ENCODE measurements around the gene DNASE1L2.

GRCh38 chr16:2235695-2236336 lies 428 bp upstream of the DNASE1L2 start:
- no peak for TF ChIP-seq ELK4 (IDR thresholded peaks at IDR 0.05; ENCODE audit: borderline replicate concordance, low read depth, low read length)
- TF ChIP-seq YY2 (tag by site-specific recombination; IDR thresholded peaks at IDR 0.05), result no peak
- TF ChIP-seq ZNF140 (tag by site-specific recombination; IDR thresholded peaks at IDR 0.05), result no peak
- no peak for TF ChIP-seq PRDM10 (tag by site-specific recombination; IDR thresholded peaks at IDR 0.05)
- TF ChIP-seq ZNF266 (tag by site-specific recombination; IDR thresholded peaks at IDR 0.05; ENCODE audit: low read depth), result no peak
- TF ChIP-seq ZNF23 (tag by site-specific recombination; IDR thresholded peaks at IDR 0.05; ENCODE audit: borderline replicate concordance), result no peak
- TF ChIP-seq CTCF (tag by site-specific recombination; IDR thresholded peaks at IDR 0.05), result no peak
- TF ChIP-seq ZNF302 (tag by site-specific recombination; IDR thresholded peaks at IDR 0.05; ENCODE audit: low read depth), result no peak
- no peak for TF ChIP-seq ZNF660 (tag by site-specific recombination; IDR thresholded peaks at IDR 0.05)
- TF ChIP-seq ZBTB49 (tag by site-specific recombination; IDR thresholded peaks at IDR 0.05; ENCODE audit: low read depth), result no peak
- no peak for TF ChIP-seq GLI2 (tag by site-specific recombination; IDR thresholded peaks at IDR 0.05; ENCODE audit: borderline replicate concordance, low read depth)
- TF ChIP-seq ZNF585B (tag by site-specific recombination; IDR thresholded peaks at IDR 0.05), result no peak

All from HEK293 (cell line).